LNCaP clone FGC (cell line): ENCODE measurements around the gene MLH3.

Experiments used
- DNase-seq: peaks from one replicate; pipeline ENCODE4 v3.0.0-alpha.2; 2011; ENCODE audit warnings: low read depth
- H3K4me3 ChIP-seq: 2 replicates; pipeline ENCODE4 v1.5.1; 2011; ENCODE audit warnings: mild to moderate bottlenecking, low read depth, low read length, control low read depth
- CTCF ChIP-seq: IDR thresholded peaks from 2 replicates; pipeline ENCODE4 v1.5.1; 2012; ENCODE audit warnings: mild to moderate bottlenecking; ENCODE audit not compliant: control insufficient read depth, insufficient read depth; ENCODE audit errors: extremely low read depth

Gene MLH3

GRCh38 chr14:75060420-75060819 lies 9.2 kb upstream of the MLH3 start:
- TF ChIP-seq CTCF = no peak
- no peak for DNase-seq
- no peak overlapping the region for H3K4me3 ChIP-seq

GRCh38 chr14:75059642-75060041 lies 8.4 kb upstream of the MLH3 start:
- H3K4me3 ChIP-seq = no peak overlapping the region
- DNase-seq = no peak
- no peak for TF ChIP-seq CTCF

GRCh38 chr14:75054421-75054820 lies 3.2 kb upstream of the MLH3 start:
- H3K4me3 ChIP-seq = no peak overlapping the region
- TF ChIP-seq CTCF = no peak
- no peak for DNase-seq

GRCh38 chr14:75053396-75054291 lies 2.4 kb upstream of the MLH3 start:
- no peak for TF ChIP-seq CTCF
- H3K4me3 ChIP-seq = no peak overlapping the region
- no peak for DNase-seq

GRCh38 chr14:75051556-75051899 lies 261 bp upstream of the MLH3 start:
- TF ChIP-seq CTCF = no peak
- DNase-seq = no peak
- peak overlapping the region; percentile 62 for H3K4me3 ChIP-seq

- no peak overlapping the region for H3K4me3 ChIP-seq
- TF ChIP-seq CTCF = no peak
These were observed 1.5 kb downstream of the MLH3 start for GRCh38 chr14:75049731-75050201.

GRCh38 chr14:75049136-75049535 lies 2.1 kb downstream of the MLH3 start:
- DNase-seq = no peak
- no peak overlapping the region for H3K4me3 ChIP-seq
- no peak for TF ChIP-seq CTCF

More at GRCh38 chr14:75049731-75050201, 1.5 kb downstream of the MLH3 start:
- no peak for DNase-seq
